ELR (cell line): ENCODE data around the gene SERF2.
A peak's percentile ranks its signal among the peaks of the same experiment; 100 is the strongest.
"Not testable (repeated sequence)": the region's sequence is repeated elsewhere in the genome, so short reads cannot be mapped to it uniquely, and the experiment has no call there.

Experiments used
- DNase-seq: peaks from one replicate; pipeline ENCODE4 v3.0.0-alpha.2; 2015; ENCODE audit warnings: low read depth

SERF2 gene

GRCh38 chr15:43793647-43794046, 1.5 kb downstream of the SERF2 start:
- no peak for DNase-seq

GRCh38 chr15:43794269-43795037, 2.3 kb downstream of the SERF2 start:
- peak; percentile 82 for DNase-seq

DNA sequence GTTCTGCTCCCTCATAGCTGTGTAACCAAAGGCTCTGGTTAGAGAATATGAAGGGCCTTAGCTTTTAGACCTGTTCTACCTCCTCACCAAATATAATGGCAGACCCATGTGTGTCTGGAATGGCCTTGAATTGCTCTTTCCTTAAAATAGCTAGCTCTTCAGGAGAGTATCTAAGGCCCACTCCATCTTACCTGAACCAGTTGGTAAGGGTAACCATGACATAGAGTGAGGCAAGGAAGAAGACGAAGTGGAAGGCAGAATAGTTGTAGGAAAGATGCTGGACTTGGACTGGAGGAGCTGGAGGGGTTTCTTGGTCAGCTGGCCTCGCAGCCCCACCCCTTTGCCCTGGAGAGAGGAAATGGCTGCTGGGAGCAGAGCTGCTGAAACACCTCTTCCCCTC, 3.1 kb downstream of the SERF2 start:
- DNase-seq: no peak

DNA sequence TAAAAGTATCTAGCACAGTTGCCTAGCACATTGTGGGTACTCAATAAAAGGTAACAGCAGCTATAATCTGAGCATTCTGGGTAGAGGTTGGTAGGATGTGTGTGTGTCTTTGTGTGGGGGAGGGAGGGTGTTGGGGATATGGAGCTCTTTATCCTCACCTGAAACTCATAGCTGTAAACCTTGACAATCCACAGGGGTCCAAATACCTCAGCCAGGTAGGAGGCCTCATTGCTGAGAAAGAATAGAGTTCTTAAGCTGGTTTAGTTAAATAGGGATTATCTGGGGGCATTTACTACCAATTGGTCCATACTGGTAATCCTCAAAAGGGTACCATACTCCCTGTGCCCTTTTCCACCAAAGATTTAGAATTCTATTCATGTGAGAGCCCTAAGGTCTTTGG, 3.9 kb downstream of the SERF2 start:
- no peak for DNase-seq

DNA sequence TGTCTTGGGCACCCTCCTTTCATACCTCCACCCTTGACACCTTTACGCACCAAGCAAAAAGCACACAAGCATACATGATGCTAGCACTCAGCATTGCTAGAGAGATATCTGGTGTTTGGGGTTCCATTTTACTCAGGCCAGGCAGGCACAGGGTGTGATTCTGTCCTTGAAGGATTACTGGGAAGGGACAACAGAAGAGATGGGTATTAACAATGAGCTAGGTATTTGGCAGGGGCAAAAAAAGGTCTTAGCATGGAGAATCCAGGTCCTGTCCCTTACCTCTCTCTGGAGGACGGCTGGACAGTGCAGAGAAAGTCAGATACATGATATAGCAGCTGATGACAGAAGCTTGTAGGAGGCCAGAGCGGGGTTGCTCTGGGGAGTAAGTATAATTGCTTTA, 4.4 kb downstream of the SERF2 start:
- no peak for DNase-seq

GRCh38 chr15:43799209-43799944, 7.3 kb downstream of the SERF2 start:
- DNase-seq: no peak

DNA sequence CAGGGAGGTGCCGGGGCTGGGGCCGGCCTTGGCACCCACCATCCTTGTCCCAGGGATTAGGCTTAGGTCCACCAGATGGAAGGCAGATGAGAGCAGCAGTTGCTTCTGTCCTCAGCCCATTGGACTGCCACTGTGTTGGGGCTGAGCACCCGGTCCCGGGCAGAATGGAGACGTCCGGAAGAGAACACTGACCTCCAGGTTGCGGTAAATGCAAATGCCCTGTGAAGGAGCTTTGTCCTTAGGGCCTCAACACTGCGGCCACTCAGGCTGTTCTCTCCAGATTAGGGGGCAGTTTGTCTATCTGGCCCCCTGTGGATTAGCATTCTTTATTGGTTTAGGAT, 7.8 kb downstream of the SERF2 start, which contains the start of gene SERINC4:
Gene SERINC4, minus strand, starts transcription at position 276 of the 341 bp plus-strand sequence. Its CDS starts 234 bp downstream, at position 42.
- no peak for DNase-seq

- peak; percentile 87 for DNase-seq
Measured at GRCh38 chr15:43800286-43801141, 8.4 kb downstream of the SERF2 start, which contains the start of gene HYPK. HYPK (plus strand) TSS chr15:43800599; CDS start chr15:43800623, 24 bp downstream.

DNA sequence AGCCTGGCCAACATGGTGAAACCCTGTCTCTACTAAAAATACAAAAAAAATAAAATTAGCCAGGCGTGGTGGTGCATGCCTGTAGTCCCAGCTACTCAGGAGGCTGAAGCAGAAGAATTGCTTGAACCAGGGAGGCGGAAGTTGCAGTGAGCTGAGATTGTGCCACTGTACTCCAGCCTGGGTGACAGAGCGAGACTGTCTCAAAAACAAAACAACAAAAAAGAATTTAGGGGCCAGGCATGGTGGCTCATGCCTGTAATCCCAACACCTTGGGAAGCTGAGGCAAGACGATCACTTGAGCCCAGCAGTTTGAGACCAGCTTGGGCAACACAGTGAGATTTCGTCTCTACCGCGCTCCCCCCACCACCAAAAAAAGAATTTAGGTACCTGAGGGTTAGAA, 10.6 kb downstream of the SERF2 start:
- DNase-seq: not testable (repeated sequence)

- DNase-seq: no peak
Measured at GRCh38 chr15:43808435-43808950, 16.4 kb downstream of the SERF2 start.

- no peak for DNase-seq
Measured at GRCh38 chr15:43808960-43809678, 17.0 kb downstream of the SERF2 start.

DNA sequence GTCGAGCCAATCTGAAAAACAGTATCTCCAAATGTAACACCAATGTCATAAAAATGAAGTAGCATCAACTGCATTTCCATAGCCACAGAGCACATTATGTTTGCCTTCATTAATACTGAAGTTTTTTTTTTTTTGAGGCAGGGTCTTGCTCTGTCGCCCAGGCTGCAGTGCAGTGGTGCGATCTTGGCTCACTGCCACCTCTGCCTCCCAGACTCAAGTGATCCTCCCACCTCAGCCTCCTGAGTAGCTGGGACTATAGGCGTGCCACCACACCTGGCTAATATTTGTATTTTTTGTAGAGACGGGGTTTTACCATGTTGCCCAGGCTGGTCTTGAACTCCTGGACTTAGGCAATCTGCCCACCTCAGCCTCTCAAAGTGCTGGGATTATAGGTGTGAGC, 22.9 kb downstream of the SERF2 start:
- not testable (repeated sequence) for DNase-seq

- no peak for DNase-seq
Measured at GRCh38 chr15:43821505-43821904, 29.4 kb downstream of the SERF2 start.

GRCh38 chr15:43824302-43825246, 32.5 kb downstream of the SERF2 start, which contains the start of gene MFAP1:
MFAP1 (minus strand) TSS chr15:43824690; CDS start chr15:43824569, 121 bp downstream.
- peak; percentile 96 for DNase-seq

- not testable (repeated sequence) for DNase-seq
Measured at GRCh38 chr15:43825305-43825704, 33.2 kb downstream of the SERF2 start.

DNA sequence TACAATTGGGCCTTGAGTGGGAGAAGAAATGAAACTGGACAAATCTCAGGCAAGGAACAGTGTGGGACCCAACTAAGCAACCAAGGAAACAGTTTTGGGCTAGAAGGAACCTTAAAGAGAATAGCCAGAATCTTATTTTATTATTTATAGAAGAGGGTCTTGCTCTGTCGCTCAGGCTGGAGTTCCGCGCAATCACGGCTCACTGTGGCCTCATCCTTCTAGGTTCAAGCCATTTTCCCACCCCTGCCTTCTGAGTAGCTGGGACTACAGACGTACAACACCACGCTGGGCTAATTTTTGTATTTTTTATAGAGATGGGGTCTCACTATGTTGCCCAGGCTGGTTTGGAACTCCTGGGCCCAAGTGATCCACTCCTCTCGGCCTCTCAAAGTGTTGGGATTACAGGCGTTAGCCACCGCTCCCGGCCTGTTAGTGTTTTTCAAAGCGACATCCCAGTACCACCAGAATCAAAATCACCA, 33.9 kb downstream of the SERF2 start:
- DNase-seq: no peak

DNA sequence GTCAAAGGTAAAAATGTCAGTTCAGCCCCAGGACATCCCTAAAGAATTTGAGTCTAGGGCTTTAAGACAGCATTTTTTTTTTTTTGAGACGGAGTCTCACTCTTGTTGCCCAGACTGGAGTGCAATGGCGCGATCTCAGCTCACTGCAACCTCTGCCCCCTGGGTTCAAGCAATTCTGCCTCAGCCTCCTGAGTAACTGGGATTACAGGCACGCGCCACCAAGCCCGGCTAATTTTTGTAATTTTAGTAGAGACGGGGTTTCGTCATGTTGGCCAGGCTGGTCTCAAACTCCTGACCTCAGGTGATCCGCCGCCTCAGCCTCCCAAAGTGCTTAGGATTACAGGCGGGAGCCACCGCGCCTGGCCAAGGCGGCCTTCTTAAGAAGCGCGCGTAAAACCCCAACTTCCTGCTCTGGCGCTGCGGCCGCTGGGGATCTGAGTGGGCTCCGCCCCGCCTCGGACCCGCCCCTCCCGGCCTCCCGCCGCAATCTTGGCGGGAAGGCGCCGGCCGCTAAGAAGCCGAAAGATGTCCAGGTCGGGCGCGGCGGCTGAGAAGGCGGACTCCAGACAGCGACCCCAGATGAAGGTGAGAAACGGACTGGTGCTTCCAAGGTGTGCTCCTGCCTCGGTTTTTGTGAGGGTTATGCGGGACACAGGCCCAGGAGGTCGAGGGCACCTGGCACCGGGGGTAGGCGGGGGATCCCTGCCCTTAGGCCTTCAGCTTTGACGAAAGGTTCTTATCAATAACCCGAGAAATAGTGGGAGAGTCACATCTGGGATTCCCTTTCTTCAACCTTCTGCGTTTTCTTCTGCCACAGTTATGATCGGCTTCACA, 34.6 kb downstream of the SERF2 start, which contains the start of gene WDR76:
Gene WDR76, plus strand, starts transcription at position 495 of the 834 bp plus-strand sequence. Its CDS starts 31 bp downstream, at position 526.
- peak; percentile 93 for DNase-seq

DNA sequence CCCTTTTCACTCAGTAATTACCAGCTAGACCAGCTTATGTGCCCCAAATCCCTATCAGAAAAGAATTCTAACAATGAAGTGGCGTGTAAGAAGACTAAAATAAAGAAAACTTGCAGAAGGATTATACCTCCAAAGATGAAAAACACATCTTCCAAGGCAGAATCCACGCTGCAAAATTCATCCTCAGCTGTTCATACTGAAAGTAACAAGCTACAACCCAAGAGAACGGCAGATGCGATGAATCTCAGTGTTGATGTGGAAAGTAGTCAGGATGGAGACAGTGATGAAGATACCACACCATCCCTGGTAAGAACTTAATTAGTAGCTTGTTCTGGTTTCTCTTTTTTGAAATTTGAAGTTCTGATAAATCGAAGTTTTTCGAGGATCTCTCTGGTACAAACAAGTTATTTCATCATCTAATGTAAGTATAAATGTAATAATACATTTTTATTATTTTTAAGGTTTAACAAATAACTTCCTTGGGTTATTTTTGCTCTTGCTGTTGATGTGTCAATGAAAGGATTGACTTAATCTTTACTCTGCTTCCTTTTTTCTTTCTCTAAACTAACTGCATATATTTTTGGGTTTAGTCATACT, 36.0 kb downstream of the SERF2 start:
- DNase-seq: peak; percentile 21
